K562 treated with DMSO at 1 percent for 4 hours (cell line): ENCODE measurements around the gene SMARCAD1. TPM values are rescaled to one million over a fixed set of nuclear protein-coding genes. Genes with fewer than 3 reads are reported as not detected.

Experiments
- total RNA-seq: library from RNA; unstranded; fragments of 300-600 nt; gene quantifications from 2 replicates; pipeline ENCODE4 v1.2.3, GENCODE V29; 2022; ENCODE audit not compliant: insufficient read depth

The SMARCAD1 gene, protein sequence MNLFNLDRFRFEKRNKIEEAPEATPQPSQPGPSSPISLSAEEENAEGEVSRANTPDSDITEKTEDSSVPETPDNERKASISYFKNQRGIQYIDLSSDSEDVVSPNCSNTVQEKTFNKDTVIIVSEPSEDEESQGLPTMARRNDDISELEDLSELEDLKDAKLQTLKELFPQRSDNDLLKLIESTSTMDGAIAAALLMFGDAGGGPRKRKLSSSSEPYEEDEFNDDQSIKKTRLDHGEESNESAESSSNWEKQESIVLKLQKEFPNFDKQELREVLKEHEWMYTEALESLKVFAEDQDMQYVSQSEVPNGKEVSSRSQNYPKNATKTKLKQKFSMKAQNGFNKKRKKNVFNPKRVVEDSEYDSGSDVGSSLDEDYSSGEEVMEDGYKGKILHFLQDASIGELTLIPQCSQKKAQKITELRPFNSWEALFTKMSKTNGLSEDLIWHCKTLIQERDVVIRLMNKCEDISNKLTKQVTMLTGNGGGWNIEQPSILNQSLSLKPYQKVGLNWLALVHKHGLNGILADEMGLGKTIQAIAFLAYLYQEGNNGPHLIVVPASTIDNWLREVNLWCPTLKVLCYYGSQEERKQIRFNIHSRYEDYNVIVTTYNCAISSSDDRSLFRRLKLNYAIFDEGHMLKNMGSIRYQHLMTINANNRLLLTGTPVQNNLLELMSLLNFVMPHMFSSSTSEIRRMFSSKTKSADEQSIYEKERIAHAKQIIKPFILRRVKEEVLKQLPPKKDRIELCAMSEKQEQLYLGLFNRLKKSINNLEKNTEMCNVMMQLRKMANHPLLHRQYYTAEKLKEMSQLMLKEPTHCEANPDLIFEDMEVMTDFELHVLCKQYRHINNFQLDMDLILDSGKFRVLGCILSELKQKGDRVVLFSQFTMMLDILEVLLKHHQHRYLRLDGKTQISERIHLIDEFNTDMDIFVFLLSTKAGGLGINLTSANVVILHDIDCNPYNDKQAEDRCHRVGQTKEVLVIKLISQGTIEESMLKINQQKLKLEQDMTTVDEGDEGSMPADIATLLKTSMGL
- 6.3 and 8.5 TPM in 2 replicates for total RNA-seq

DNA sequence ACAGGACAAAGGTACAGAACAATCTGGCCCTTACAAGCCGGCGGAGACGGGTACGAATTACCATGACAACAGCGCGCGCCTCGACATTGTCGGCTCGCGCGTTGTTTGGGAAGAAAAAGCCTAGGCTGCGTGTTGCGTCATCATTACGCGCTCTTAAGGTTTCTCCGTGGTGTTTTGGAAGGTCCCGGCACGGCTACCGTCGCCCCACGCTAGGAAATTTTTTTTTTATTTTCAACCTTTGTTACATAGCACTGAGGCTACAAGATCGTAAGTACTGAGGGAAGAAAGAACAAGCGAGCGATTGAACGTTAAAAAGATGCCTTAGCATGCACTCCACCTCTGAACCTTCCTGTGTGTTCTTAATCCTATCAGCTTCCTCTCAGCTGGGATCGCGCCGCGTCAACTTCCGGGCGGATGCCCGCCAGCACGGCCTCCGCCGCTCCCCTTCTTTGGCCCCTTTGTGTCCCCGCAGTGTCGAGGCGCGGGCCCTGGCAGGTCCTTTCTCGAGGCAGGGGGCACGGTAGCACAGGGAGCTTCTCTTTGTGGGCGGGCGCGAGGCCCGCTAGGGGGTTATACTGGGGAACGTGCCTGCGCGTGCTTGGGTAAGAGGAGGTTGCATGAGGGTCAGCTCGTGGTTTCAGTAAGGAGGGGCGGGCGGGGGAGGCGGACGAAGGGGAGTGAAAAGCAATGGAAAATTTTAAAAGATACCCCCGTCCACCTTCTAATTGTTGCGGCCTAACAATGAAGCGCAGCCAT, at the start of gene SMARCAD1:
TSS of gene SMARCAD1 (plus strand) at position 397 of the 756 bp plus-strand sequence. CDS start 530 bp downstream, outside the sequence.

Other genes starting within 250 kb of the SMARCAD1 start
- not detected in 2 replicates for gene HPGDS, start 135.0 kb downstream of the SMARCAD1 start, total RNA-seq
- 23.7 and 24.2 TPM in 2 replicates for gene PDLIM5, start 244.1 kb downstream of the SMARCAD1 start, total RNA-seq